Measurements from ENCODE around the gene GUCY1B1. TPM values are rescaled to one million over a fixed set of nuclear protein-coding genes. Genes with fewer than 3 reads are reported as not detected.

Gene GUCY1B1
- total and polyA plus RNA-seq, 12 donors, result 0.87 to 11.6 (median 4.1) TPM

- WGBS, 4 donors, result 39 to 66% (median 65%) methylated on average over 3 of the region's 3 CpGs
Observed at GRCh38 chr4:155777971-155778735, 19.3 kb downstream of the GUCY1B1 start.

GRCh38 chr4:155780775-155781174 is 22.0 kb downstream of the GUCY1B1 start:
- 25 to 47% (median 43%) methylated on average over 1 of the region's 1 CpG for WGBS, 4 donors
- intact Hi-C loops (cut with DNase I), result loop anchor here in 1 of 2 donors (10.0 kb wide), 1 partner anchor 336 kb away; no protein-coding TSS in a partner anchor

More at GRCh38 chr4:155777971-155778735, 19.3 kb downstream of the GUCY1B1 start:
- Histone ChIP-seq H3K4me1 (replicated peaks in 1 of 2) (no peaks in the 10 kb centered on the region), H3K9me3 (replicated peaks in 1 of 3) (no peaks in the 10 kb centered on the region), H3K27ac (no peak overlapping the region), H3K4me3 (no peak overlapping the region), H3K27me3 (no peaks in the 10 kb centered on the region), H3K36me3 (replicated peaks in 1 of 2) (no peaks in the 10 kb centered on the region)
- DNase-seq, result no peak
- intact Hi-C loops (cut with DNase I), result no loop called here
- TF ChIP-seq CTCF (IDR thresholded peaks at IDR 0.05) (no peak), POLR2A (IDR thresholded peaks at IDR 0.05) (no peak)

GRCh38 chr4:155781249-155781831 is 22.5 kb downstream of the GUCY1B1 start:
- no peak for DNase-seq
- Histone ChIP-seq H3K36me3 (replicated peaks in 1 of 2) (no peaks in the 10 kb centered on the region), H3K9me3 (replicated peaks in 1 of 3) (no peaks in the 10 kb centered on the region), H3K4me1 (replicated peaks in 1 of 2) (no peaks in the 10 kb centered on the region), H3K27ac (no peak overlapping the region), H3K27me3 (no peaks in the 10 kb centered on the region), H3K4me3 (no peak overlapping the region)
- 73 to 81% (median 74%) methylated on average over 4 of the region's 4 CpGs for WGBS, 4 donors
- intact Hi-C loops (cut with DNase I), result loop anchor here in 1 of 2 donors (10.0 kb wide), 1 partner anchor 337 kb away; no protein-coding TSS in a partner anchor
- TF ChIP-seq CTCF (IDR thresholded peaks at IDR 0.05), result no peak
- no peak for TF ChIP-seq POLR2A (IDR thresholded peaks at IDR 0.05)

More at GRCh38 chr4:155780775-155781174, 22.0 kb downstream of the GUCY1B1 start:
- Histone ChIP-seq H3K4me3 (no peak overlapping the region), H3K27ac (no peak overlapping the region), H3K36me3 (replicated peaks in 1 of 2) (no peaks in the 10 kb centered on the region), H3K4me1 (replicated peaks in 1 of 2) (no peaks in the 10 kb centered on the region), H3K27me3 (no peaks in the 10 kb centered on the region), H3K9me3 (replicated peaks in 1 of 3) (no peaks in the 10 kb centered on the region)
- no peak for DNase-seq
- no peak for TF ChIP-seq POLR2A (IDR thresholded peaks at IDR 0.05)
- no peak for TF ChIP-seq CTCF (IDR thresholded peaks at IDR 0.05)

- 28 to 36% (median 33%) methylated on average over 1 of the region's 1 CpG for WGBS, 4 donors
- DNase-seq, result no peak
- Histone ChIP-seq H3K4me1 (replicated peaks in 1 of 2) (no peaks in the 10 kb centered on the region), H3K36me3 (replicated peaks in 1 of 2) (no peaks in the 10 kb centered on the region), H3K9me3 (replicated peaks in 1 of 3) (no peaks in the 10 kb centered on the region), H3K27me3 (no peaks in the 10 kb centered on the region), H3K27ac (no peak overlapping the region), H3K4me3 (no peak overlapping the region)
- intact Hi-C loops (cut with DNase I), result loop anchor here (5.0 to 10.0 kb wide), 2 partner anchors 340 to 342 kb away; no protein-coding TSS in a partner anchor
- TF ChIP-seq CTCF (IDR thresholded peaks at IDR 0.05) (no peak), POLR2A (IDR thresholded peaks at IDR 0.05) (no peak)
Observed at GRCh38 chr4:155784637-155785036, 25.8 kb downstream of the GUCY1B1 start.
